Panc1 (cell line): Measurements from ENCODE around the gene CLEC4F.

ENCODE experiments used
- CTCF ChIP-seq: fragments of 450-650 bp; IDR thresholded peaks from 2 replicates; pipeline ENCODE4 v1.5.1; 2017; ENCODE audit warnings: mild to moderate bottlenecking
- POLR2AphosphoS5 ChIP-seq: IDR thresholded peaks from 2 replicates; pipeline ENCODE4 v1.6.1; 2012; ENCODE audit warnings: mild to moderate bottlenecking, low read depth, low read length, moderate library complexity
- REST ChIP-seq, 2 experiments: IDR thresholded peaks; 2 replicates each; pipeline ENCODE4 v1.6.1; 2011 to 2012; ENCODE audit warnings: low read depth in 2 of 2, control low read depth in 1 of 2, low read length in 1 of 2, mild to moderate bottlenecking in 1 of 2, moderate library complexity in 1 of 2; ENCODE audit not compliant: insufficient read depth in 1 of 2
- SIN3A ChIP-seq: IDR thresholded peaks from 2 replicates; pipeline ENCODE4 v1.6.1; 2012; ENCODE audit warnings: low read depth, mild to moderate bottlenecking, low read length, moderate library complexity, borderline replicate concordance; ENCODE audit not compliant: insufficient read depth
- TCF7L2 ChIP-seq: IDR thresholded peaks from 2 replicates; pipeline ENCODE4 v1.6.1; 2011; ENCODE audit warnings: mild to moderate bottlenecking, low read depth, low read length, inconsistent platforms

GRCh38 chr2:70861777-70862625 is 41.6 kb upstream of the CLEC4F start:
- TF ChIP-seq CTCF (peak; percentile 99), REST (IDR thresholded peaks at IDR 0.05; ENCODE audit: insufficient read depth in 1 of 2, low read depth in 2 of 2, low read length in 1 of 2) (no peak), POLR2AphosphoS5 (no peak), SIN3A (no peak), TCF7L2 (no peak)
